OCI-LY3 (cell line): ENCODE measurements around the gene RTCA.
"Not testable (repeated sequence)": the region's sequence is repeated elsewhere in the genome, so short reads cannot be mapped to it uniquely, and the experiment has no call there.

Experiments used
- H2AFZ ChIP-seq: fragments of 200-600, 300-600 bp; shearing (Covaris generic); 2 replicates; pipeline ENCODE4 v1.6.0; 2014; ENCODE audit warnings: antibody characterized with exemption, low read depth, low read length
- H3K27ac ChIP-seq: fragments of 200-600, 300-600 bp; sonication (generic); 2 replicates; pipeline ENCODE4 v1.5.1; 2014; ENCODE audit warnings: mild to moderate bottlenecking, low read length, moderate library complexity, mixed read lengths
- H3K27me3 ChIP-seq: fragments of 200-600, 300-600 bp; sonication (generic); 2 replicates; pipeline ENCODE4 v1.6.1; 2014; ENCODE audit warnings: low read depth, low read length, mixed read lengths
- H3K36me3 ChIP-seq: fragments of 200-600, 300-600 bp; sonication (generic); replicated peaks from 2 replicates; pipeline ENCODE3; 2014; ENCODE audit warnings: low read depth, low read length, mixed read lengths
- H3K4me1 ChIP-seq: fragments of 300-600, 200-600 bp; sonication (generic); 2 replicates; pipeline ENCODE4 v1.6.1; 2014; ENCODE audit warnings: low read length, mixed read lengths
- H3K4me2 ChIP-seq: fragments of 200-600, 300-600 bp; sonication (generic); 2 replicates; pipeline ENCODE4 v1.6.1; 2014; ENCODE audit warnings: low read length, mixed read lengths
- H3K4me3 ChIP-seq: fragments of 300-600, 200-600 bp; sonication (generic); 2 replicates; pipeline ENCODE4 v1.5.1; 2014; ENCODE audit warnings: antibody characterized with exemption, mild to moderate bottlenecking, low read length, moderate library complexity
- H3K79me2 ChIP-seq: fragments of 300-600, 200-600 bp; shearing (Covaris generic); 2 replicates; pipeline ENCODE4 v1.6.1; 2014; ENCODE audit warnings: mild to moderate bottlenecking, low read length, mixed read lengths
- H3K9ac ChIP-seq: fragments of 300-600, 200-600 bp; shearing (Covaris generic); 2 replicates; pipeline ENCODE4 v1.6.0; 2014; ENCODE audit warnings: mild to moderate bottlenecking, low read length, moderate library complexity
- H3K9me3 ChIP-seq: fragments of 200-600, 300-600 bp; shearing (Covaris generic); 2 replicates; pipeline ENCODE4 v1.6.1; 2014; ENCODE audit warnings: low read length, mixed read lengths; ENCODE audit not compliant: insufficient read depth
- H4K20me1 ChIP-seq: fragments of 200-600, 300-600 bp; sonication (generic); 2 replicates; pipeline ENCODE4 v1.6.1; 2016; ENCODE audit warnings: low read length, mixed read lengths; ENCODE audit not compliant: insufficient read depth
- EZH2phosphoT487 ChIP-seq: fragments of 200-600 bp; shearing (Covaris generic); IDR thresholded peaks from 2 replicates; pipeline ENCODE4 v1.6.1; 2018; ENCODE audit warnings: antibody characterized with exemption, mixed run types, low read depth
- TF ChIP-seq, protein P1 (sequence below): fragments of 200-600, 300-600 bp; sonication (generic); IDR thresholded peaks from 2 replicates; pipeline ENCODE4 v1.5.1; 2014; ENCODE audit warnings: antibody characterized with exemption, low read length, low read depth

Gene RTCA

DNA sequence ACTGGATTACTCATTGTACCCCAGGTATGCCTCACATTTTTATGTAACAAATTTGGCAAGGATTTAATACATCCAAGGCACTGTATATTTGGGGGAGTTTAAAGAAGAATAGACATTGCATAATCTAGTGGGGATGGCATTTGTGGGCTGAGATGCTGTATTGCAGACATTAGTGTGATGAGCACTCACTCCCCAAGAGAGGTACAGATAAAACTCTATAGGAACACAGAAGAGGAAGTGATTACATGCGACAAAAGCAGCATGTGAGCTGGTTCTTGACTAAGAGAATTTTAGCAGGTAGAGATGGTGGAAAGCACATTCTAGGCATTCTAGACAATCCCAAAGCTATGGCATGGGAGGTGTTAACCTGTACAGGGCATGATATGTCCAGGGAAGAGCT, 62.1 kb downstream of the RTCA start:
- H3K27me3 ChIP-seq, result no peaks in the 10 kb centered on the region
- no peaks in the 10 kb centered on the region for H3K79me2 ChIP-seq
- H2AFZ ChIP-seq, result no peak overlapping the region
- H3K9me3 ChIP-seq, result no peaks in the 10 kb centered on the region
- peaks cover 19% of the 10 kb centered on the region for H3K4me1 ChIP-seq
- H3K4me2 ChIP-seq, result no peak overlapping the region
- no peak overlapping the region for H3K27ac ChIP-seq
- no peak overlapping the region for H3K9ac ChIP-seq
- H4K20me1 ChIP-seq, result no peaks in the 10 kb centered on the region
- no peaks in the 10 kb centered on the region for H3K36me3 ChIP-seq
- TF ChIP-seq, protein P1, sequence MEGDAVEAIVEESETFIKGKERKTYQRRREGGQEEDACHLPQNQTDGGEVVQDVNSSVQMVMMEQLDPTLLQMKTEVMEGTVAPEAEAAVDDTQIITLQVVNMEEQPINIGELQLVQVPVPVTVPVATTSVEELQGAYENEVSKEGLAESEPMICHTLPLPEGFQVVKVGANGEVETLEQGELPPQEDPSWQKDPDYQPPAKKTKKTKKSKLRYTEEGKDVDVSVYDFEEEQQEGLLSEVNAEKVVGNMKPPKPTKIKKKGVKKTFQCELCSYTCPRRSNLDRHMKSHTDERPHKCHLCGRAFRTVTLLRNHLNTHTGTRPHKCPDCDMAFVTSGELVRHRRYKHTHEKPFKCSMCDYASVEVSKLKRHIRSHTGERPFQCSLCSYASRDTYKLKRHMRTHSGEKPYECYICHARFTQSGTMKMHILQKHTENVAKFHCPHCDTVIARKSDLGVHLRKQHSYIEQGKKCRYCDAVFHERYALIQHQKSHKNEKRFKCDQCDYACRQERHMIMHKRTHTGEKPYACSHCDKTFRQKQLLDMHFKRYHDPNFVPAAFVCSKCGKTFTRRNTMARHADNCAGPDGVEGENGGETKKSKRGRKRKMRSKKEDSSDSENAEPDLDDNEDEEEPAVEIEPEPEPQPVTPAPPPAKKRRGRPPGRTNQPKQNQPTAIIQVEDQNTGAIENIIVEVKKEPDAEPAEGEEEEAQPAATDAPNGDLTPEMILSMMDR, result no peak
- TF ChIP-seq EZH2phosphoT487, result no peak
- H3K4me3 ChIP-seq, result no peak overlapping the region

DNA sequence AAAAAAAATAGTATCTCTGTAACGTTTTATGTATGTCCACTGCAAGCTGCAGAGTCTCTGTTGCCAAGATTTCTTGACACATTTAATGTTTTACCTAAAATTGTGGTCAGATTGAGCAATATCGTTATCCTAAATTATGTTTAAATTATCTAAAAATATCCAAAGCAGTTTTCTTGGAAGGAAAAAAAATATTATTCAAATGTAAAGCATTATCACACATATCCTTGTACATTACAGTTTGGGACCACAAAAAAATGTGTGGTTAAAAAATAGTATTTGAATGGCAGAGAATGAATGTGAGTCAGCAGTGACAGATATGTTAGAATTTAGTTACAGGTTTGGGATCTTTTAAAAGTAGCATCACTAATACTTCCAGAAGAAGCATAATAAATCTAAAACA, 65.1 kb downstream of the RTCA start:
- not testable (repeated sequence) for H3K36me3 ChIP-seq, H3K9me3 ChIP-seq, H3K4me3 ChIP-seq, H2AFZ ChIP-seq, H4K20me1 ChIP-seq, H3K79me2 ChIP-seq, H3K27ac ChIP-seq, H3K4me2 ChIP-seq, H3K4me1 ChIP-seq, H3K9ac ChIP-seq, H3K27me3 ChIP-seq

DNA sequence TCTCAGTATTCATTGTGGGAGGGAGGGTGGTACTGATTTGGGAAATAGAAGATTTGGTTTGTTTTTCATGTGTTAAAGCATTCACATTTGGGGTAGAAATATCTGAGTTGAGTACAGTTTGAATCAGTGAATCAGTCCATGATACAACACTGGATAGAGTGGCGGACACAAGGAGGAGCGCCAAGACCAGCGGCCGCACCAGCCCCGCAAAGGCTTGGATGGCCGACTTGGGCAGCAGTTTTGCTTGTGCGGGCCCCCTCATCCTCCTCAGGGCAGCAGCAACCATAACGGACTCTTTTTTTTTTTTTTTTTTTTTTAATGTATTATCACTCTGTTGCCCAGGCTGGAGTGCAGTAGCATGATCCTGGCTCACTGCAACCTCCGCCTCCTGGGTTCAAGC, 66.3 kb downstream of the RTCA start:
- Histone ChIP-seq H3K36me3 (no peaks in the 10 kb centered on the region), H3K9ac (no peak overlapping the region), H4K20me1 (no peaks in the 10 kb centered on the region), H3K9me3 (no peaks in the 10 kb centered on the region), H3K27me3 (no peaks in the 10 kb centered on the region), H3K4me2 (no peak overlapping the region), H3K79me2 (no peaks in the 10 kb centered on the region), H3K27ac (no peak overlapping the region), H2AFZ (no peak overlapping the region), H3K4me1 (peaks cover 7% of the 10 kb centered on the region), H3K4me3 (no peak overlapping the region)
- TF ChIP-seq, protein P1, result no peak
- no peak for TF ChIP-seq EZH2phosphoT487

DNA sequence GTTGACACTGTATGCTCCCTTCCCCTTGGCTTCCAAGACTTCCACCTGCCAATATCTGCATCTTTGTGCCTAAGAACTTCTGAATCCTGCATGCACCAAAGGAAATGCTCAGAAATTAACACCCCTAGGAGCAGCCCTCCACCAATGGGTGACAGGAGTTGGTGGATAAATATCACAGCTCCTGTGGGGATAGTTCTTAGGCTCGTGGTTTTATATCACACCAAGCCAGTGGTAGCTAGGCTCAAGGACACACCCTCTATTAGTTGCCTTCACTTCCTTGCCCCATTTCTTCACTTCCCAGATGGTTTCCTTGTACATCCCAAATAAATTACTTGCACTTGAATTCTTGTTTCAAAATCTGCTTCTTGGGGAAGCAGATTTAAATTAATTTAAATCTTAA, 69.4 kb downstream of the RTCA start:
- no peak for TF ChIP-seq EZH2phosphoT487
- TF ChIP-seq, protein P1, result no peak
- H3K27ac ChIP-seq, result no peak overlapping the region
- no peak overlapping the region for H3K4me2 ChIP-seq
- H3K9me3 ChIP-seq, result no peaks in the 10 kb centered on the region
- H3K36me3 ChIP-seq, result no peaks in the 10 kb centered on the region
- H2AFZ ChIP-seq, result no peak overlapping the region
- no peak overlapping the region for H3K9ac ChIP-seq
- no peaks in the 10 kb centered on the region for H3K27me3 ChIP-seq
- H4K20me1 ChIP-seq, result no peaks in the 10 kb centered on the region
- H3K4me1 ChIP-seq, result no peaks in the 10 kb centered on the region
- H3K79me2 ChIP-seq, result no peaks in the 10 kb centered on the region
- no peak overlapping the region for H3K4me3 ChIP-seq

DNA sequence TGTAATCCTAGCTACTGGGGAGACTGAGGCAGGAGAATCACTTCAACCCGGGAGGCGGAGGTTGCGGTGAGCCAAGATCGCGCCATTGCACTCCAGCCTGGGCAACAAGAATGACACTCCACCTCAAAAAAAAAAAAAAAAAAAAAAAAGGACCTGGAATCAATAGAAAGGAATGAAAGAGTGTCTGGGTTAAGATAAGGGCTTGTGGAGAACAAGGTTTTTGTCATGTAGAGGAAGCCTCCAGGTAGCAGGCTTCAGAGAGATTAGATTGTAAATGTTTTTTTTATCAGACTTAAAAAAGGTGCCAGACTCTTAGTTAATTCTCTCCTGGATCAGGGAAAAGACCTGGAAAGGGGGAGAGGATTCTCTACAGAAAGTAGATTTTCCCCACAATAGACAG, 71.9 kb downstream of the RTCA start:
- H3K27ac ChIP-seq, H2AFZ ChIP-seq, H4K20me1 ChIP-seq, H3K4me2 ChIP-seq, H3K4me1 ChIP-seq, H3K27me3 ChIP-seq, H3K9ac ChIP-seq, H3K4me3 ChIP-seq, H3K9me3 ChIP-seq, H3K79me2 ChIP-seq, H3K36me3 ChIP-seq: not testable (repeated sequence)

DNA sequence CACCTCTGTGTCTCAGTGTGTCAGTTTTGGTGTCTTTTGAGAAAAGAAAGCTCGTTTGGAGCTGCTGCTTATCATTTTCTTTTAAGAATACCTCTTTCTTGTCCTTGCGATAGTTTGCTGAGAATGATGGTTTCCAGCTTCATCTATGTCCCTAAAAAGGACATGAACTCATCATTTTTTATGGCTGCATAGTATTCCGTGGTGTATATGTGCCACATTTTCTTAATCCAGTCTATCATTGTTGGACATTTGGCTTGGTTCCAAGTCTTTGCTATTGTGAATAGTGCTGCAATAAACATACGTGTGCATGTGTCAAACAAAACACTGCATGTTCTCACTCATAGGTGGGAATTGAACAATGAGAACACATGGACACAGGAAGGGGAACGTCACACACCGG, 73.7 kb downstream of the RTCA start:
- H3K9me3 ChIP-seq, result not testable (repeated sequence)

More for the DNA sequence above, 73.7 kb downstream of the RTCA start:
- not testable (repeated sequence) for H3K4me1 ChIP-seq, H3K79me2 ChIP-seq, H3K36me3 ChIP-seq, H2AFZ ChIP-seq, H3K4me2 ChIP-seq, H3K27ac ChIP-seq, H4K20me1 ChIP-seq, H3K4me3 ChIP-seq, H3K9ac ChIP-seq, H3K27me3 ChIP-seq
